K562 (cell line): ENCODE results near the gene ARL6IP6. TPM values are rescaled to one million over a fixed set of nuclear protein-coding genes. Genes with fewer than 3 reads are reported as not detected.
A peak's percentile ranks its signal among the peaks of the same experiment; 100 is the strongest.

Experiments used
- ETV6 ChIP-seq, 3 experiments: fragments of 150-350 bp in 1 of 3; sonication (generic) in 1 of 3; formaldehyde crosslinking in 1 of 3; IDR thresholded peaks; 2 replicates each; pipeline versions ENCODE4 v1.6.1 to v1.8.0; 2014 to 2022; ENCODE audit warnings: borderline replicate concordance in 2 of 3, low read depth in 2 of 3, antibody characterized with exemption in 1 of 3, low read length in 1 of 3, mild to moderate bottlenecking in 1 of 3, missing genetic modification reagents in 1 of 3
- FOXP1 ChIP-seq: sonication (generic); formaldehyde crosslinking; IDR thresholded peaks from 2 replicates; pipeline ENCODE4 v1.8.0; 2022; ENCODE audit warnings: mild to moderate bottlenecking, missing genetic modification reagents
- KDM5B ChIP-seq: fragments of 200-600 bp; sonication (generic); IDR thresholded peaks from 2 replicates; pipeline ENCODE4 v1.6.1; 2012; ENCODE audit warnings: low read depth, mild to moderate bottlenecking, moderate library complexity, low read length, control low read depth, inconsistent platforms; ENCODE audit not compliant: insufficient replicate concordance
- MBD1 ChIP-seq: fragments of 250-450 bp; sonication (Bioruptor Pico); IDR thresholded peaks from 2 replicates; pipeline ENCODE4 v1.8.0; 2022; ENCODE audit warnings: inconsistent platforms
- SIN3A ChIP-seq, 2 experiments: fragments of 150-350 bp in 1 of 2; IDR thresholded peaks; 2 replicates each; pipeline ENCODE4 v1.6.1; 2011 to 2016; ENCODE audit warnings: borderline replicate concordance in 2 of 2, low read depth in 2 of 2, low read length in 2 of 2, mild to moderate bottlenecking in 2 of 2, moderate library complexity in 2 of 2; ENCODE audit not compliant: control insufficient read depth in 1 of 2
- polyA plus RNA-seq, 8 experiments: library from polyadenylated mRNA; depleted of rRNA in 4 of 8; stranded (reverse) in 5 of 8; unstranded in 3 of 8; fragments of >200 nt; fragmentation: Nextera tagmentation in 2 of 8; fragmentation: Illumina TruSeq in 1 of 8; extraction: Ambion mirVana in 2 of 8; extraction: Trizol in 1 of 8; gene quantifications; 2 replicates each; pipeline versions ENCODE4 v1.2.1 to v1.2.3, GENCODE V29; 2011 to 2014; ENCODE audit warnings: inconsistent platforms in 1 of 8, missing spikeins in 1 of 8
- total RNA-seq, 7 experiments: library from RNA; depleted of rRNA in 6 of 7; stranded (reverse); fragments of >200 nt in 6 of 7; fragmentation: Illumina TruSeq in 2 of 7; extraction: Trizol in 2 of 7; gene quantifications; 2 replicates each; pipeline versions ENCODE4 v1.2.1 to v1.2.3, GENCODE V29; 2011 to 2021; ENCODE audit warnings: low replicate concordance in 1 of 7
- TF ChIP-seq, protein P1 (sequence below), 2 experiments: IDR thresholded peaks in 1 of 2; conservative IDR thresholded peaks in 1 of 2; 2 replicates each; pipeline ENCODE4 v1.6.1; 2016; ENCODE audit warnings: low read depth in 2 of 2, mild to moderate bottlenecking in 1 of 2, missing compliant biosample characterization in 1 of 2, missing genetic modification characterization in 1 of 2, moderate library complexity in 1 of 2
- TF ChIP-seq, protein P2 (sequence below): sonication (generic); formaldehyde crosslinking; IDR thresholded peaks from 2 replicates; pipeline ENCODE4 v1.8.1; 2022; ENCODE audit warnings: missing genetic modification reagents
- TF ChIP-seq, protein P3 (sequence below): fragments of 450-650 bp; conservative IDR thresholded peaks from 2 replicates; pipeline ENCODE4 v1.6.1; 2016; ENCODE audit warnings: missing genetic modification characterization, low read depth, mild to moderate bottlenecking, control low read depth, missing compliant biosample characterization

ARL6IP6 gene
- total and polyA plus RNA-seq, 9 of the 15 experiments (the other 6 are each of a cell fraction or from before 2014, with no cell fraction given), result 19.2 to 98.5 (median 36.2) TPM

- TF ChIP-seq MBD1 (CRISPR knock-in tag), result no peak
- TF ChIP-seq, protein P1, sequence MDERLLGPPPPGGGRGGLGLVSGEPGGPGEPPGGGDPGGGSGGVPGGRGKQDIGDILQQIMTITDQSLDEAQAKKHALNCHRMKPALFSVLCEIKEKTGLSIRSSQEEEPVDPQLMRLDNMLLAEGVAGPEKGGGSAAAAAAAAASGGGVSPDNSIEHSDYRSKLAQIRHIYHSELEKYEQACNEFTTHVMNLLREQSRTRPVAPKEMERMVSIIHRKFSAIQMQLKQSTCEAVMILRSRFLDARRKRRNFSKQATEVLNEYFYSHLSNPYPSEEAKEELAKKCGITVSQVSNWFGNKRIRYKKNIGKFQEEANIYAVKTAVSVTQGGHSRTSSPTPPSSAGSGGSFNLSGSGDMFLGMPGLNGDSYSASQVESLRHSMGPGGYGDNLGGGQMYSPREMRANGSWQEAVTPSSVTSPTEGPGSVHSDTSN (CRISPR knock-in tag; IDR thresholded peaks at IDR 0.05; ENCODE audit: low read depth), result peak; percentile 83
- TF ChIP-seq, protein P1 (tag; conservative IDR thresholded peaks at IDR 0.05; ENCODE audit: low read depth), result peak; percentile 98
- TF ChIP-seq, protein P2, sequence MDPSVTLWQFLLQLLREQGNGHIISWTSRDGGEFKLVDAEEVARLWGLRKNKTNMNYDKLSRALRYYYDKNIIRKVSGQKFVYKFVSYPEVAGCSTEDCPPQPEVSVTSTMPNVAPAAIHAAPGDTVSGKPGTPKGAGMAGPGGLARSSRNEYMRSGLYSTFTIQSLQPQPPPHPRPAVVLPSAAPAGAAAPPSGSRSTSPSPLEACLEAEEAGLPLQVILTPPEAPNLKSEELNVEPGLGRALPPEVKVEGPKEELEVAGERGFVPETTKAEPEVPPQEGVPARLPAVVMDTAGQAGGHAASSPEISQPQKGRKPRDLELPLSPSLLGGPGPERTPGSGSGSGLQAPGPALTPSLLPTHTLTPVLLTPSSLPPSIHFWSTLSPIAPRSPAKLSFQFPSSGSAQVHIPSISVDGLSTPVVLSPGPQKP (CRISPR knock-in tag), result no peak
- peak; percentile 91; the same call in 1 of the 2 replicates for TF ChIP-seq FOXP1
- peak; percentile 78 for TF ChIP-seq KDM5B
- TF ChIP-seq SIN3A (IDR thresholded peaks at IDR 0.05; ENCODE audit: borderline replicate concordance in 2 of 2, control insufficient read depth in 1 of 2, low read depth in 2 of 2, low read length in 2 of 2), result peak; percentile 40 to 47; a peak in 2 of 4 replicates
- TF ChIP-seq, protein P3, sequence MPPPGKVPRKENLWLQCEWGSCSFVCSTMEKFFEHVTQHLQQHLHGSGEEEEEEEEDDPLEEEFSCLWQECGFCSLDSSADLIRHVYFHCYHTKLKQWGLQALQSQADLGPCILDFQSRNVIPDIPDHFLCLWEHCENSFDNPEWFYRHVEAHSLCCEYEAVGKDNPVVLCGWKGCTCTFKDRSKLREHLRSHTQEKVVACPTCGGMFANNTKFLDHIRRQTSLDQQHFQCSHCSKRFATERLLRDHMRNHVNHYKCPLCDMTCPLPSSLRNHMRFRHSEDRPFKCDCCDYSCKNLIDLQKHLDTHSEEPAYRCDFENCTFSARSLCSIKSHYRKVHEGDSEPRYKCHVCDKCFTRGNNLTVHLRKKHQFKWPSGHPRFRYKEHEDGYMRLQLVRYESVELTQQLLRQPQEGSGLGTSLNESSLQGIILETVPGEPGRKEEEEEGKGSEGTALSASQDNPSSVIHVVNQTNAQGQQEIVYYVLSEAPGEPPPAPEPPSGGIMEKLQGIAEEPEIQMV (tag), result no peak
- no peak for TF ChIP-seq ETV6 (IDR thresholded peaks at IDR 0.05; ENCODE audit: borderline replicate concordance in 1 of 2, low read depth in 2 of 2, low read length in 1 of 2)
- TF ChIP-seq ETV6 (CRISPR knock-in tag; IDR thresholded peaks at IDR 0.05; ENCODE audit: borderline replicate concordance), result peak; percentile 15; the same call in 1 of the 2 replicates
Observed at GRCh38 chr2:152717228-152718075, 968 bp upstream of the ARL6IP6 start, which contains the start of gene PRPF40A (continued).
